ENCODE measurements around the gene CARD10. TPM values are rescaled to one million over a fixed set of nuclear protein-coding genes. Genes with fewer than 3 reads are reported as not detected.

The CARD10 gene
- total and polyA plus RNA-seq, 2 of the 13 experiments (the other 11 are each of a cell fraction or from before 2014, with no cell fraction given): 35.2 to 55.8 TPM

DNA sequence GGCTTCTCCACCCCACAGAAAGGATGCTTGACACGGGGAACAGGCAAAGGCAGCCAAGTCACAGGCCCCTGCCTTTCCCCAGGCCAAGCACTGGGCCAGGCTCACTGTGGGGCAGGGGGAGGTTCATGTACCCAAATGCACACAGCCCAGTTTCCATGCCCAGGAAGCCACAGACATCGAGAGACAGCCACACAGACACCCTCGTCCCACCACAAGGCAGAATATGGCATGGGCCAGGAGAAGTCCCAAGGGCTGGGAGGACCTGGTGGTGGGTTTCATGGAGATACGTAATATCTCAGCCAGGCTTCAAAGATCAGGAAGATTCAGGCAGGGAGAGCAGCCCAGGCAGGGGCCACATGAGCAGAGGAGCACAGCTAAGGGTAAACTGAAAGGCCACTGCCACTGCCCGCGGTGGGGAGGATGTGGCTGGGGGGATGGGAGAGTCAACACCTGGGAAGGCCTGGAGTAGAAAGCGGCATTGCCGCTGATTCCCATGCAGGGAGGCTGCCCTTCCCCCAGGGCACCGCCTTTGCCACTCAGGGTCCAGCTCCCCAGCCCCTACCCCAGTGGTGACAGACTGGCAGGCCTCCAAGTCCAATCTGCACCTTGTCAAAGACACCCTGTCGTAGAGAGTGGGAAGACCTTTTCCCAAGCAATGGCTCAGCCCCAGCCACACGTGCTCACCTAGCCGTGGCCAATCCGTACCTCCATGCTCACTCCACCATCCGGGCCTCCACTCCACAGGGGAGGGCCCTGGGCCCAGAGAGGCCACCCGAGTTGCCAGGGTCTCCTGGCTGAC lies 30.7 kb downstream of the CARD10 start (continued):
- TF ChIP-seq PAXIP1 (CRISPR knock-in tag; conservative IDR thresholded peaks at IDR 0.05) (peak; percentile 77), RBM22 (optimal IDR thresholded peaks at IDR 0.05; ENCODE audit: low read length) (peak; percentile 53), ZNF543 (CRISPR knock-in tag; IDR thresholded peaks at IDR 0.05) (0 out of 2 replicates have a peak, but pooled peaks have one; percentile 40), ZNF598 (CRISPR knock-in tag; IDR thresholded peaks at IDR 0.05; ENCODE audit: borderline replicate concordance) (peak; percentile 86; the same call in 1 of the 2 replicates), ZNF768 (CRISPR knock-in tag; IDR thresholded peaks at IDR 0.05) (peak; percentile 11; the same call in 1 of the 2 replicates), TFAP4 (IDR thresholded peaks at IDR 0.05; ENCODE audit: borderline replicate concordance, low read depth) (peak; percentile 67; the same call in 1 of the 2 replicates), FUBP1 (CRISPR knock-in tag; IDR thresholded peaks at IDR 0.05; ENCODE audit: borderline replicate concordance) (0 out of 2 replicates have a peak, but pooled peaks have one; percentile 83), GABPB1 (CRISPR knock-in tag; IDR thresholded peaks at IDR 0.05) (peak; percentile 38; the same call in 1 of the 2 replicates), ZNF17 (CRISPR knock-in tag; IDR thresholded peaks at IDR 0.05) (no peak), FOXO1 (CRISPR knock-in tag; IDR thresholded peaks at IDR 0.05) (peak; percentile 69; the same call in 1 of the 2 replicates), NONO (IDR thresholded peaks at IDR 0.05) (no peak), NONO (CRISPR knock-in tag; conservative IDR thresholded peaks at IDR 0.05) (no peak; the same call in 1 of the 2 replicates), NFIC (IDR thresholded peaks at IDR 0.05; ENCODE audit: low read length) (0 out of 2 replicates have a peak, but pooled peaks have one; percentile 18), SAP130 (CRISPR knock-in tag; IDR thresholded peaks at IDR 0.05; ENCODE audit: low read depth) (peak; percentile 73), ZNF281 (CRISPR knock-in tag; IDR thresholded peaks at IDR 0.05; ENCODE audit: borderline replicate concordance) (peak; percentile 98), MIXL1 (CRISPR knock-in tag; IDR thresholded peaks at IDR 0.05) (peak; percentile 45; the same call in 1 of the 2 replicates)
- TF ChIP-seq, protein P1, sequence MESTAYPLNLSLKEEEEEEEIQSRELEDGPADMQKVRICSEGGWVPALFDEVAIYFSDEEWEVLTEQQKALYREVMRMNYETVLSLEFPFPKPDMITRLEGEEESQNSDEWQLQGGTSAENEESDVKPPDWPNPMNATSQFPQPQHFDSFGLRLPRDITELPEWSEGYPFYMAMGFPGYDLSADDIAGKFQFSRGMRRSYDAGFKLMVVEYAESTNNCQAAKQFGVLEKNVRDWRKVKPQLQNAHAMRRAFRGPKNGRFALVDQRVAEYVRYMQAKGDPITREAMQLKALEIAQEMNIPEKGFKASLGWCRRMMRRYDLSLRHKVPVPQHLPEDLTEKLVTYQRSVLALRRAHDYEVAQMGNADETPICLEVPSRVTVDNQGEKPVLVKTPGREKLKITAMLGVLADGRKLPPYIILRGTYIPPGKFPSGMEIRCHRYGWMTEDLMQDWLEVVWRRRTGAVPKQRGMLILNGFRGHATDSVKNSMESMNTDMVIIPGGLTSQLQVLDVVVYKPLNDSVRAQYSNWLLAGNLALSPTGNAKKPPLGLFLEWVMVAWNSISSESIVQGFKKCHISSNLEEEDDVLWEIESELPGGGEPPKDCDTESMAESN (CRISPR knock-in tag; conservative IDR thresholded peaks at IDR 0.05): no peak; the same call in 1 of the 2 replicates

All from HepG2 (cell line).